Prostate gland (tissue), 2 donors: Measurements from ENCODE around the gene PRKACG. TPM values are rescaled to one million over a fixed set of nuclear protein-coding genes. Genes with fewer than 3 reads are reported as not detected.

ENCODE experiments used
- DNase-seq: peaks from one replicate; pipeline ENCODE4 v3.0.0-alpha.2; 2019; ENCODE audit warnings: low spot score
- H3K27ac ChIP-seq, 2 donors: fragments of 200-600 bp; sonication (generic); 2 replicates each; pipeline ENCODE4 v1.5.1; 2017 to 2019
- H3K27me3 ChIP-seq: fragments of 200-600 bp; sonication (generic); replicated peaks from 2 replicates; pipeline ENCODE4 v1.5.1; 2019; ENCODE audit not compliant: insufficient read depth
- H3K36me3 ChIP-seq, 2 donors: fragments of 200-600 bp; sonication (generic); 1 replicate in 1 of 2; 2 replicates in 1 of 2; pipeline versions ENCODE4 v1.5.1 to v1.8.1; 2017 to 2019
- H3K4me1 ChIP-seq: fragments of 200-600 bp; sonication (generic); replicated peaks from 2 replicates; pipeline ENCODE4 v1.5.1; 2019
- H3K4me3 ChIP-seq, 2 donors: fragments of 200-600 bp; sonication (generic); 2 replicates each; pipeline ENCODE4 v1.5.1; 2017 to 2019
- H3K9me3 ChIP-seq: fragments of 200-600 bp; sonication (generic); 2 replicates; pipeline ENCODE4 v1.5.1; 2017
- POLR2A ChIP-seq: fragments of 450-650 bp; IDR thresholded peaks from one replicate; pipeline ENCODE4 v1.6.1; 2016; ENCODE audit warnings: antibody characterized with exemption, mild to moderate bottlenecking
- POLR2AphosphoS5 ChIP-seq: sonication (generic); formaldehyde crosslinking; IDR thresholded peaks from one replicate; pipeline ENCODE4 v1.6.1; 2017; ENCODE audit warnings: antibody characterized with exemption
- WGBS: methylation state at CpG from one replicate; pipeline ENCODE4 v1.1.5; 2018; 5-methylcytosine and 5-hydroxymethylcytosine counted together
- intact Hi-C: fragments of 100-400 bp; cut with DNase I; formaldehyde crosslinking; loops from one replicate; pipeline ENCODE4 v1.14.2; 2022
- total RNA-seq, 2 donors: library from RNA; depleted of rRNA; stranded (reverse); fragments of >200 nt; gene quantifications; one replicate each; pipeline ENCODE4 v1.1.0, GENCODE V29; 2016
- TF ChIP-seq, protein P1 (sequence below), 4 experiments: fragments of 200-600 bp in 2 of 4; fragments of 450-650 bp in 2 of 4; sonication (generic) in 2 of 4; IDR thresholded peaks; 1 replicate in 3 of 4; 2 replicates in 1 of 4; pipeline ENCODE4 v1.5.1; 2016 to 2019; ENCODE audit warnings: antibody characterized with exemption in 4 of 4, mild to moderate bottlenecking in 2 of 4, moderate library complexity in 2 of 4

The PRKACG gene
- total RNA-seq, 2 donors from 2014 or later, result 5.1 TPM; not detected in 1

DNA sequence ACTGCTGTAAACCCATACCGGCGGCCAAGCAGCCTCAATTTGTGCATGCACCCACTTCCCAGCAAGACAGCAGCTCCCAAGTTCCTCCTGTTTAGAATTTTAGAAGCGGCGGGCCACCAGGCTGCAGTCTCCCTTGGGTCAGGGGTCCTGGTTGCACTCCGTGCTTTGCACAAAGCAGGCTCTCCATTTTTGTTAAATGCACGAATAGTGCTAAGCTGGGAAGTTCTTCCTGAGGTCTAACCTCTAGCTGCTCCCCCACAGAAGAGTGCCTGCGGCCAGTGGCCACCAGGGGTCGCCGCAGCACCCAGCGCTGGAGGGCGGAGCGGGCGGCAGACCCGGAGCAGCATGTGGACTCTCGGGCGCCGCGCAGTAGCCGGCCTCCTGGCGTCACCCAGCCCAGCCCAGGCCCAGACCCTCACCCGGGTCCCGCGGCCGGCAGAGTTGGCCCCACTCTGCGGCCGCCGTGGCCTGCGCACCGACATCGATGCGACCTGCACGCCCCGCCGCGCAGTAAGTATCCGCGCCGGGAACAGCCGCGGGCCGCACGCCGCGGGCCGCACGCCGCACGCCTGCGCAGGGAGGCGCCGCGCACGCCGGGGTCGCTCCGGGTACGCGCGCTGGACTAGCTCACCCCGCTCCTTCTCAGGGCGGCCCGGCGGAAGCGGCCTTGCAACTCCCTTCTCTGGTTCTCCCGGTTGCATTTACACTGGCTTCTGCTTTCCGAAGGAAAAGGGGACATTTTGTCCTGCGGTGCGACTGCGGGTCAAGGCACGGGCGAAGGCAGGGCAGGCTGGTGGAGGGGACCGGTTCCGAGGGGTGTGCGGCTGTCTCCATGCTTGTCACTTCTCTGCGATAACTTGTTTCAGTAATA, 21.8 kb upstream of the PRKACG start, which contains the start of gene FXN:
Gene FXN, plus strand, starts transcription at position 315 of the 871 bp plus-strand sequence. Its CDS starts 31 bp downstream, at position 346.
- peak; percentile 52 for TF ChIP-seq POLR2AphosphoS5
- TF ChIP-seq, protein P1, sequence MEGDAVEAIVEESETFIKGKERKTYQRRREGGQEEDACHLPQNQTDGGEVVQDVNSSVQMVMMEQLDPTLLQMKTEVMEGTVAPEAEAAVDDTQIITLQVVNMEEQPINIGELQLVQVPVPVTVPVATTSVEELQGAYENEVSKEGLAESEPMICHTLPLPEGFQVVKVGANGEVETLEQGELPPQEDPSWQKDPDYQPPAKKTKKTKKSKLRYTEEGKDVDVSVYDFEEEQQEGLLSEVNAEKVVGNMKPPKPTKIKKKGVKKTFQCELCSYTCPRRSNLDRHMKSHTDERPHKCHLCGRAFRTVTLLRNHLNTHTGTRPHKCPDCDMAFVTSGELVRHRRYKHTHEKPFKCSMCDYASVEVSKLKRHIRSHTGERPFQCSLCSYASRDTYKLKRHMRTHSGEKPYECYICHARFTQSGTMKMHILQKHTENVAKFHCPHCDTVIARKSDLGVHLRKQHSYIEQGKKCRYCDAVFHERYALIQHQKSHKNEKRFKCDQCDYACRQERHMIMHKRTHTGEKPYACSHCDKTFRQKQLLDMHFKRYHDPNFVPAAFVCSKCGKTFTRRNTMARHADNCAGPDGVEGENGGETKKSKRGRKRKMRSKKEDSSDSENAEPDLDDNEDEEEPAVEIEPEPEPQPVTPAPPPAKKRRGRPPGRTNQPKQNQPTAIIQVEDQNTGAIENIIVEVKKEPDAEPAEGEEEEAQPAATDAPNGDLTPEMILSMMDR (IDR thresholded peaks at IDR 0.05), result peak; percentile 92 to 97 (median 96)
- peak; percentile 29 for TF ChIP-seq POLR2A
- peak; percentile 73 for DNase-seq
- H3K9me3 ChIP-seq, result no peaks in the 10 kb centered on the region
- peak within 1 kb of the TSS; percentile 61 to 69 for H3K4me3 ChIP-seq
- no peaks in the 10 kb centered on the region for H3K36me3 ChIP-seq
- no peaks in the 10 kb centered on the region for H3K27me3 ChIP-seq
- H3K4me1 ChIP-seq, result no peaks in the 10 kb centered on the region
- intact Hi-C loops, result no loop called here
- H3K27ac ChIP-seq, result peak within 1 kb of the TSS; percentile 72 to 79
- 2% methylated on average over 45 of the region's 75 CpGs for WGBS

DNA sequence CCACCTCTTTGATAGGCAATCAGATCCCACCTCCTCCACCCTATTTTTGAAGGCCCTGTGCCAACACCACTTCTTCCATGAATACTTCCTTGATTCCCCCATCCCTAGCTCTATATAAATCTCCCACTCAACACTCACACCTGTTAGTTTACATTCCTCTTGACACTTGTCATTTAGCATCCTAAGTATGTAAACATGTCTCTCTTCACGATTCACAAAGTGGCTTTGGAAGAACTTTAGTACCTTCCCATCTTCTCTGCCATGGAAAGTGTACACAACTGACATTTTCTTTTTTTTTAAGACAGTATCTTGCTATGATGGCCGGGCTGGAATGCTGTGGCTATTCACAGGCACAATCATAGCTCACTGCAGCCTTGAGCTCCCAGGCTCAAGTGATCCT, 20.2 kb upstream of the PRKACG start:
- WGBS, result 51% methylated on average over 2 of the region's 2 CpGs
- H3K4me3 ChIP-seq, result no peak overlapping the region
- no peak for TF ChIP-seq POLR2AphosphoS5
- TF ChIP-seq, protein P1 (IDR thresholded peaks at IDR 0.05), result no peak
- no peak for TF ChIP-seq POLR2A
- no peaks in the 10 kb centered on the region for H3K27me3 ChIP-seq
- H3K27ac ChIP-seq, result no peak overlapping the region
- intact Hi-C loops, result loop anchor here (5.0 kb wide), 1 partner anchor 513 kb away; no protein-coding TSS in a partner anchor
- no peaks in the 10 kb centered on the region for H3K4me1 ChIP-seq
- DNase-seq, result no peak
- H3K36me3 ChIP-seq, result no peaks in the 10 kb centered on the region
- H3K9me3 ChIP-seq, result no peaks in the 10 kb centered on the region

DNA sequence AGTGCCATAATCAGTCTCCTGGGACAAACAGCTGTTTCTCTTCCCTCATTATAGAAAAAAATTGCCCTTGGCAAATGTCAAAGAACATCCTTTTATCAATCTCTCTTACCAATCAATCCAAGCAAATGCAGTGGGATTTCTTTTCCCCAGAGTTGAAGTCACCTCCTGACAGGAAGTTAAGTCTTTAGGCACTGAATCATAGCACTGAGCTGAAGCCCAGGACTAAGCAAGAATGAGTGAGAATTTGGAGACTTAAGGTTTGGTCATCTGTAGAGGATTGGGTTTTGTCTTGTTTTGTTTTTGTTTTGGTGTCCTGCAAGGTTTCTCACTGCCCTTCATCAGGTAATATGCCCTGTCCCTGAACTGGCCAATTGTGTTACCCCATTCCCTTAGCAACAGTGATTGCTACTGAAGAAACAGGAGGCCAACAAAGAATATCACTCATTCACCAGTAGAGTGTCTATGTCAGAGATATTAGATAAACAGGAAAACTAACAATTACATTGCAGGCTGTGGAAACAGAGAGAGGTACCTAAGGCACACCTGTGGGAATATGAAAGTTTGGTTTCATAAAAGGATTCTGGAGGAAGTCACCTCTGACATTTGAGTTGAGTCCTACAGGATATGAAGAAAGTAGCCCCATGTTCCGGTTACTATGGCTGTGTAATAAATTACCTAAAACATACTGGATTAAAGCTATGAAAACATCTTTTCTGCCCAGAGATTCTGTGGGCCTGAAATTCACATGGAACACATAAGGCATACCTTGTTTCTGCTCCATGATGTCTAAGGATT, 17.1 kb upstream of the PRKACG start:
- H3K36me3 ChIP-seq, result no peaks in the 10 kb centered on the region
- no peak for DNase-seq
- H3K27ac ChIP-seq, result no peak overlapping the region
- no peaks in the 10 kb centered on the region for H3K27me3 ChIP-seq
- H3K9me3 ChIP-seq, result no peaks in the 10 kb centered on the region
- 95% methylated on average over 1 of the region's 1 CpG for WGBS
- intact Hi-C loops, result loop anchor here (5.0 kb wide), 1 partner anchor 516 kb away; no protein-coding TSS in a partner anchor
- H3K4me3 ChIP-seq, result no peak overlapping the region
- TF ChIP-seq POLR2A (no peak), POLR2AphosphoS5 (no peak)
- TF ChIP-seq, protein P1 (IDR thresholded peaks at IDR 0.05), result no peak
- H3K4me1 ChIP-seq, result no peaks in the 10 kb centered on the region

DNA sequence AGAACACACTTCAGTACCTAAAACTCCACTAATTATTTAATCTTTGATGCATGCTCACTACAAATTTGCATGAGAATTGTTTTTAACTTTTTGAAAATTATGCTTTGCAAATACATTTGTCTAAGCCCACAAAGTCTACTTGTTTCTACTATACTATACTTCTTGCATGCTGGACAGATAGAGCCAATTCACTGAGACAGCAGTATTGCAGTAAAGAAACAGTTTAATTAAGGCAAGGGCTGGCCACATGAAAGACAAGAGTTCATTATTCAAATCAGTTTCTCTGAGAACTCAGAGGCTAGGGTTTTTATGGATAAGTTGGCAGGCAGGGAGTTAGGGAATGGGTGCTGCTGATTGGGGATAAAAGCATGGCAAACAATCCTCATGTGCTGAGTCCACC, 15.6 kb upstream of the PRKACG start:
- Histone ChIP-seq H3K27ac (no peak overlapping the region), H3K4me1 (no peaks in the 10 kb centered on the region), H3K36me3 (no peaks in the 10 kb centered on the region), H3K4me3 (no peak overlapping the region), H3K9me3 (no peaks in the 10 kb centered on the region), H3K27me3 (no peaks in the 10 kb centered on the region)
- no peak for DNase-seq
- intact Hi-C loops, result loop anchor here (5.0 kb wide), 1 partner anchor 247 kb away; a partner anchor contains a TSS
- no peak for TF ChIP-seq POLR2AphosphoS5
- TF ChIP-seq, protein P1 (IDR thresholded peaks at IDR 0.05), result no peak
- TF ChIP-seq POLR2A, result no peak
